ENCODE measurements around the gene TYSND1.

- TF ChIP-seq CTCF (IDR thresholded peaks at IDR 0.05; ENCODE audit: low read depth, low read length, poor library complexity, severe bottlenecking) = no peak
- TF ChIP-seq EZH2phosphoT487 (IDR thresholded peaks at IDR 0.05; ENCODE audit: borderline replicate concordance, low read length) = no peak
Observed at GRCh38 chr10:70167246-70167645, 20.7 kb upstream of the TYSND1 start.

Measured in DOHH2 (cell line).